HFF-Myc (cell line): ENCODE measurements around the gene DNER.
"Not testable (repeated sequence)": the region's sequence is repeated elsewhere in the genome, so short reads cannot be mapped to it uniquely, and the experiment has no call there.

ENCODE experiments used
- DNase-seq: peaks from one replicate; pipeline ENCODE4 v3.0.0-alpha.2; 2011; ENCODE audit warnings: low read depth; ENCODE audit errors: extremely low read depth
- H3K4me3 ChIP-seq: replicated peaks from 2 replicates; pipeline ENCODE4 v1.5.1; 2011; ENCODE audit warnings: low read depth, mild to moderate bottlenecking, control low read depth, low read length
- CTCF ChIP-seq: IDR thresholded peaks from 2 replicates; pipeline ENCODE4 v1.5.1; 2012; ENCODE audit warnings: mild to moderate bottlenecking, low read depth, low read length, control low read depth; ENCODE audit errors: missing control alignments

Gene DNER

GRCh38 chr2:229378386-229378785, 336.0 kb downstream of the DNER start:
- no peak for DNase-seq
- TF ChIP-seq CTCF = no peak

GRCh38 chr2:229376866-229377265, 337.5 kb downstream of the DNER start:
- no peak for DNase-seq
- H3K4me3 ChIP-seq = no peak overlapping the region
- TF ChIP-seq CTCF = no peak

More at GRCh38 chr2:229378386-229378785, 336.0 kb downstream of the DNER start:
- H3K4me3 ChIP-seq = no peak overlapping the region

DNA sequence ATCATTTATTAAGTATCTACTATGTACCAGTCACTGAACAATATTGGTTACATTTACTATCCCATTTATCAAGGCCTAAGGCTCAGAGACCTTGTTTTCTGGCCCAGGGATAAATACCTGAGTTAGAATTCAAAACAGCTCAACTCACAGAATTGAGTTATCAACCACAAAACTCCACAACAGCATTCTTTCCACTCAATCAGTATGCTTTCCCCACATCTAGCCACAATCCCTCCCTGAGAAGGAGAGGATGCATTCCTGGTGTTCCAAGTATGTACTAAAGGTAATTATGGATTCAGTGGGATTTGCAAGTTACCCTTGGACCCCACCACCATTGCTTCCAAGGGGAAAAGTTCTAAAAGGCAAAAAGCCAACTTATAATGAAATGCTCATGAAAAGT, 339.1 kb downstream of the DNER start:
- no peak for TF ChIP-seq CTCF
- DNase-seq = no peak
- H3K4me3 ChIP-seq = no peak overlapping the region

DNA sequence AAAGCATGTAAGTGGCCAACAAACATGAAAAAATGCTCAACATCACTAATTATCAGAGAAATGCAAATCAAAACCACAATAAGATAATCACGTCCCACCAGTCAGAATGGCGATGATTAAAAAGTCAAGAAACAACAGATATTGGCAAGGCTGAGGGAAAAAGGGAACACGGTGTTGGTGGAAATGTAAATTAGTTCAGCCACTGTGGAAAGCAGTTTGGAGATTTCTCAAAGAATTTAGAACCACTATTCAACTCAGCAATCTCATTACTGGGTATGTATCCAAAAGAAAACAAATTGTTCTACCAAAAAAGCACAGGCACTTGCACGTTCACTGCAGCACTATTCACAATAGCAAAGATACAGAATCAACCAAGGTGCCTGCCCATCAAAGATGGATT, 341.0 kb downstream of the DNER start:
- not testable (repeated sequence) for DNase-seq, H3K4me3 ChIP-seq

- DNase-seq = no peak
- no peak for TF ChIP-seq CTCF
- H3K4me3 ChIP-seq = no peak overlapping the region
Measured at GRCh38 chr2:229372207-229372606, 342.1 kb downstream of the DNER start.

GRCh38 chr2:229371086-229371485, 343.3 kb downstream of the DNER start:
- no peak overlapping the region for H3K4me3 ChIP-seq
- DNase-seq = no peak
- TF ChIP-seq CTCF = no peak

DNA sequence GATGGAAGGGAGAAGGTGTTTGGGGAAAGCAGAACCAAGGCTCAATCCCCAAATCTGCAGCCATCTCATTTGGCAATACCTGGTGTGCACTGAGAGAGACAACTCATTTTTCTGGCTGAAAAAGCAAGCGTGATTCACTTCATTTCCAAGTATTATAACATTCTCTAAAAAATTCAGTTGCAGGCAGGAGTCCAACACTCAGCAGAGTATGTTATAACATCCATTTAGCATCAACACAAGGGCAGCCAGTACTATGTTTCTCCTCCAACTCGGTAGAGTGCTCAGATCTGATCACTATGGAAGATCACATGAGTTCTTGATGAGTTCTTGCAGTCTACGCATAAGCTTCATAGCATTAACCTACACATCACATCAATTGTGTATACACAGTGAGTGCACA, 343.8 kb downstream of the DNER start:
- TF ChIP-seq CTCF = no peak
- H3K4me3 ChIP-seq = no peak overlapping the region
- DNase-seq = no peak
